KOPT-K1 (cell line): ENCODE results near the gene USP50.
"Not testable (repeated sequence)": the region's sequence is repeated elsewhere in the genome, so short reads cannot be mapped to it uniquely, and the experiment has no call there.

Experiments
- H3K27ac ChIP-seq: fragments of 200-600 bp; sonication (generic); 2 replicates; pipeline ENCODE4 v1.5.1; 2016; ENCODE audit warnings: antibody characterized with exemption, mild to moderate bottlenecking, low read depth, low read length; ENCODE audit not compliant: poor library complexity, severe bottlenecking
- H3K36me3 ChIP-seq: fragments of 200-600 bp; sonication (generic); 2 replicates; pipeline ENCODE4 v1.5.1; 2017; ENCODE audit warnings: antibody characterized with exemption, mild to moderate bottlenecking, low read length, moderate library complexity; ENCODE audit not compliant: insufficient read depth
- H3K9me3 ChIP-seq: fragments of 200-600 bp; sonication (generic); 2 replicates; pipeline ENCODE4 v1.5.1; 2017; ENCODE audit warnings: antibody characterized with exemption, low read length, mild to moderate bottlenecking; ENCODE audit not compliant: insufficient read depth, poor library complexity, severe bottlenecking

Gene USP50

GRCh38 chr15:50546566-50546965, at the start of gene USP50:
Gene USP50, minus strand, starts transcription at chr15:50546666. Its CDS starts 141 bp downstream, at chr15:50546525.
- Histone ChIP-seq H3K9me3 (no peaks in the 10 kb centered on the region), H3K36me3 (no peaks in the 10 kb centered on the region), H3K27ac (no peak within 1 kb of the TSS)

GRCh38 chr15:50594311-50594710, 47.8 kb upstream of the USP50 start:
- Histone ChIP-seq H3K36me3 (peaks cover 96% of the 10 kb centered on the region), H3K27ac (no peak overlapping the region), H3K9me3 (no peaks in the 10 kb centered on the region)

- Histone ChIP-seq H3K36me3 (peaks cover 96% of the 10 kb centered on the region), H3K27ac (no peak overlapping the region), H3K9me3 (no peaks in the 10 kb centered on the region)
These were observed 47.3 kb upstream of the USP50 start for GRCh38 chr15:50593761-50594160.

GRCh38 chr15:50590288-50590687, 43.8 kb upstream of the USP50 start:
- peaks cover 99% of the 10 kb centered on the region for H3K36me3 ChIP-seq
- H3K27ac ChIP-seq: no peak overlapping the region

GRCh38 chr15:50577492-50577891, 31.0 kb upstream of the USP50 start:
- Histone ChIP-seq H3K27ac (no peak overlapping the region), H3K9me3 (no peaks in the 10 kb centered on the region), H3K36me3 (peaks cover 91% of the 10 kb centered on the region)

More at GRCh38 chr15:50590288-50590687, 43.8 kb upstream of the USP50 start:
- no peaks in the 10 kb centered on the region for H3K9me3 ChIP-seq

GRCh38 chr15:50576166-50576565, 29.7 kb upstream of the USP50 start:
- no peak overlapping the region for H3K27ac ChIP-seq
- peaks cover 94% of the 10 kb centered on the region for H3K36me3 ChIP-seq
- H3K9me3 ChIP-seq: no peaks in the 10 kb centered on the region

GRCh38 chr15:50573842-50574241, 27.4 kb upstream of the USP50 start:
- not testable (repeated sequence) for H3K9me3 ChIP-seq, H3K27ac ChIP-seq
- H3K36me3 ChIP-seq: peaks cover 98% of the 10 kb centered on the region

- H3K27ac ChIP-seq: no peak overlapping the region
- peaks cover 70% of the 10 kb centered on the region for H3K36me3 ChIP-seq
- H3K9me3 ChIP-seq: no peaks in the 10 kb centered on the region
These were observed 17.3 kb upstream of the USP50 start for GRCh38 chr15:50563756-50564155.

GRCh38 chr15:50562735-50563640, 16.5 kb upstream of the USP50 start:
- H3K36me3 ChIP-seq: peaks cover 71% of the 10 kb centered on the region
- no peaks in the 10 kb centered on the region for H3K9me3 ChIP-seq
- H3K27ac ChIP-seq: no peak overlapping the region

GRCh38 chr15:50558012-50558411, 11.5 kb upstream of the USP50 start:
- H3K36me3 ChIP-seq: peaks cover 46% of the 10 kb centered on the region
- no peaks in the 10 kb centered on the region for H3K9me3 ChIP-seq
- H3K27ac ChIP-seq: no peak overlapping the region

- H3K27ac ChIP-seq: no peak overlapping the region
- peaks cover 34% of the 10 kb centered on the region for H3K36me3 ChIP-seq
- no peaks in the 10 kb centered on the region for H3K9me3 ChIP-seq
These were observed 10.3 kb upstream of the USP50 start for GRCh38 chr15:50556642-50557371.

GRCh38 chr15:50552238-50552637, 5.8 kb upstream of the USP50 start:
- Histone ChIP-seq H3K9me3 (no peaks in the 10 kb centered on the region), H3K27ac (no peak overlapping the region), H3K36me3 (no peaks in the 10 kb centered on the region)

GRCh38 chr15:50549326-50549725, 2.9 kb upstream of the USP50 start:
- Histone ChIP-seq H3K36me3 (no peaks in the 10 kb centered on the region), H3K27ac (no peak overlapping the region), H3K9me3 (no peaks in the 10 kb centered on the region)

GRCh38 chr15:50544368-50544767, 2.1 kb downstream of the USP50 start:
- H3K9me3 ChIP-seq: no peaks in the 10 kb centered on the region
- H3K27ac ChIP-seq: no peak overlapping the region
- no peaks in the 10 kb centered on the region for H3K36me3 ChIP-seq

GRCh38 chr15:50543556-50543955, 2.9 kb downstream of the USP50 start:
- no peaks in the 10 kb centered on the region for H3K9me3 ChIP-seq
- H3K27ac ChIP-seq: no peak overlapping the region
- no peaks in the 10 kb centered on the region for H3K36me3 ChIP-seq
